Trophoblast cell (in vitro differentiated cells and primary cell): Measurements from ENCODE around the gene TBC1D8.

ENCODE experiments used
- DNase-seq, 2 donors: peaks; one replicate each; pipeline ENCODE4 v3.0.0-alpha.2; 2016
- H2AFZ ChIP-seq: 2 replicates; pipeline ENCODE4 v1.6.1; 2013; ENCODE audit warnings: low read length, moderate library complexity, mild to moderate bottlenecking; ENCODE audit not compliant: insufficient read depth, poor library complexity
- H2AK5ac ChIP-seq: 2 replicates; pipeline ENCODE4 v1.6.1; 2013; ENCODE audit warnings: mild to moderate bottlenecking, low read length
- H2BK120ac ChIP-seq: 2 replicates; pipeline ENCODE4 v1.6.1; 2013; ENCODE audit warnings: low read length, mild to moderate bottlenecking, moderate library complexity; ENCODE audit not compliant: insufficient read depth, poor library complexity
- H2BK12ac ChIP-seq: 2 replicates; pipeline ENCODE4 v1.6.1; 2013; ENCODE audit warnings: mild to moderate bottlenecking, low read length, moderate library complexity
- H2BK5ac ChIP-seq: 2 replicates; pipeline ENCODE4 v1.6.1; 2013; ENCODE audit warnings: low read length, low read depth, moderate library complexity, mild to moderate bottlenecking; ENCODE audit not compliant: poor library complexity
- H3K14ac ChIP-seq: 2 replicates; pipeline ENCODE4 v1.6.1; 2013; ENCODE audit warnings: mild to moderate bottlenecking, low read length
- H3K18ac ChIP-seq: 2 replicates; pipeline ENCODE4 v1.6.1; 2013; ENCODE audit warnings: mild to moderate bottlenecking, low read length
- H3K23ac ChIP-seq: 2 replicates; pipeline ENCODE4 v1.6.1; 2013; ENCODE audit warnings: low read length
- H3K27ac ChIP-seq: 2 replicates; pipeline ENCODE4 v1.5.1; 2013; ENCODE audit warnings: low read depth, mild to moderate bottlenecking, inconsistent platforms, low read length, moderate library complexity
- H3K27me3 ChIP-seq: 2 replicates; pipeline ENCODE4 v1.6.1; 2013; ENCODE audit warnings: inconsistent platforms, mild to moderate bottlenecking, low read length, moderate library complexity; ENCODE audit not compliant: insufficient read depth
- H3K36me3 ChIP-seq, 2 experiments: 1 replicate in 1 of 2; 2 replicates in 1 of 2; pipeline ENCODE4 v1.6.1; 2013; ENCODE audit warnings: low read length in 2 of 2, mild to moderate bottlenecking in 2 of 2, moderate library complexity in 1 of 2; ENCODE audit not compliant: insufficient read depth in 2 of 2, control insufficient read depth in 1 of 2
- H3K4ac ChIP-seq: 2 replicates; pipeline ENCODE4 v1.6.1; 2013; ENCODE audit warnings: low read depth, mild to moderate bottlenecking, low read length, moderate library complexity
- H3K4me1 ChIP-seq, 2 experiments: 1 replicate in 1 of 2; 2 replicates in 1 of 2; pipeline ENCODE4 v1.6.1; 2013; ENCODE audit warnings: low read length in 2 of 2, mild to moderate bottlenecking in 2 of 2, moderate library complexity in 1 of 2; ENCODE audit not compliant: insufficient read depth in 2 of 2, control insufficient read depth in 1 of 2
- H3K4me2 ChIP-seq: 2 replicates; pipeline ENCODE4 v1.6.1; 2013; ENCODE audit warnings: inconsistent platforms, mild to moderate bottlenecking, low read length, moderate library complexity
- H3K4me3 ChIP-seq: 2 replicates; pipeline ENCODE4 v1.5.1; 2013; ENCODE audit warnings: mild to moderate bottlenecking, low read depth, low read length, inconsistent platforms
- H3K79me1 ChIP-seq: one replicate; pipeline ENCODE4 v1.6.1; 2013; ENCODE audit warnings: low read length
- H3K79me2 ChIP-seq: 2 replicates; pipeline ENCODE4 v1.6.1; 2013; ENCODE audit warnings: low read length, mild to moderate bottlenecking; ENCODE audit not compliant: control insufficient read depth, insufficient read depth, poor library complexity
- H3K9ac ChIP-seq: 2 replicates; pipeline ENCODE4 v1.6.1; 2013; ENCODE audit warnings: mild to moderate bottlenecking, low read length
- H3K9me3 ChIP-seq: 2 replicates; pipeline ENCODE4 v1.6.1; 2013; ENCODE audit warnings: low read depth, mild to moderate bottlenecking, control low read depth, inconsistent platforms, low read length; ENCODE audit not compliant: insufficient read depth
- H4K12ac ChIP-seq: 2 replicates; pipeline ENCODE4 v1.6.1; 2013; ENCODE audit warnings: low read depth, mild to moderate bottlenecking, low read length, moderate library complexity
- H4K8ac ChIP-seq: 2 replicates; pipeline ENCODE4 v1.6.1; 2013; ENCODE audit warnings: low read depth, mild to moderate bottlenecking, low read length, moderate library complexity
- H4K91ac ChIP-seq: one replicate; pipeline ENCODE4 v1.6.1; 2013; ENCODE audit warnings: low read depth, mild to moderate bottlenecking, low read length, moderate library complexity
- WGBS: extraction: QIAGEN DNeasy Blood & Tissue Kit; methylation state at CpG from one replicate; pipeline ENCODE4 v1.1.7; 2013; ENCODE audit warnings: missing lambda C conversion rate; ENCODE audit not compliant: insufficient read length, insufficient coverage; ENCODE audit errors: extremely low coverage; 5-methylcytosine and 5-hydroxymethylcytosine counted together

TBC1D8 gene

DNA sequence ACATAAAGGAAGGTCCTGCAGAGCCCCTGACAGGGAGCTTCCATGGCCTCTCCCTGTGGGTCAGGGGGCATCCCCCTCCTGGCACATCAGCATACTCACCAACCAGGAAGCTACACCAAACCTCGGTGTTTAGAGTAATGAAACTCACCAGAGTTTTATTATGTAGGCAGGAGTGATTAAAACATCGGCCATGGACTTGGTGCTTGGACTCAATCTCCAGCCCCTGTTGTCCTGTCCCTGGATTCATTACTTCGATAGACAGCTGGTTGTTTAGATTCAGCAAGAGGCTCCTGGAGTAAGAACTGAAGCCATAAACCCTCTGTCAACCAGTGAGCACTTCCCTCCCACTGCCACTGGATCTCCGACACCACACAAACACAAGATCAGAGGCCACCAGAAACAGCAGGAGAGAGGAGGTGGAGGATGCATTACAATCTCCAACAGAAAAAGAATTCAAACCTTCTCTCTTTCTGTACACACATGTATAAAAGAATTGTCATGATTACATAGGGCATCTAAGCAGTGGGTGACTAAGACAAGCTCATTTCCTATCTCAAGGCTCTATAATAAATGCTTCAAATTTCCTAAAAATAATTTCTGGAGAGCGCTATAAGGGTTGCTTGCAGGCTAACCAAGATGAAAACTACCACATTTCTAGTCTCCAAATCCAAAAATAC lies 27.2 kb downstream of the TBC1D8 start:
- H3K9me3 ChIP-seq: no peaks in the 10 kb centered on the region
- no peak overlapping the region for H2BK12ac ChIP-seq
- no peak overlapping the region for H3K14ac ChIP-seq
- H3K18ac ChIP-seq: no peak overlapping the region
- H4K91ac ChIP-seq: no peak overlapping the region
- H3K9ac ChIP-seq: no peak overlapping the region
- no peak overlapping the region for H3K4me3 ChIP-seq
- no peak overlapping the region for H4K12ac ChIP-seq
- H3K23ac ChIP-seq: no peak overlapping the region
- H3K36me3 ChIP-seq: no peaks in the 10 kb centered on the region
- WGBS: no CpG with 5 or more reads among the region's 5 CpGs
- H3K4me1 ChIP-seq: peaks cover 5 to 15% of the 10 kb centered on the region in 2 experiments
- no peaks in the 10 kb centered on the region for H3K27me3 ChIP-seq
- H4K8ac ChIP-seq: no peak overlapping the region
- no peak overlapping the region for H3K27ac ChIP-seq
- H2BK5ac ChIP-seq: no peak overlapping the region
- H3K4me2 ChIP-seq: no peak overlapping the region
- no peak overlapping the region for H2BK120ac ChIP-seq
- DNase-seq: peak in 1 of 2 donors; percentile 53
- no peak overlapping the region for H2AFZ ChIP-seq
- H3K79me2 ChIP-seq: no peaks in the 10 kb centered on the region
- H3K4ac ChIP-seq: no peak overlapping the region
- H3K79me1 ChIP-seq: no peaks in the 10 kb centered on the region
- no peak overlapping the region for H2AK5ac ChIP-seq

DNA sequence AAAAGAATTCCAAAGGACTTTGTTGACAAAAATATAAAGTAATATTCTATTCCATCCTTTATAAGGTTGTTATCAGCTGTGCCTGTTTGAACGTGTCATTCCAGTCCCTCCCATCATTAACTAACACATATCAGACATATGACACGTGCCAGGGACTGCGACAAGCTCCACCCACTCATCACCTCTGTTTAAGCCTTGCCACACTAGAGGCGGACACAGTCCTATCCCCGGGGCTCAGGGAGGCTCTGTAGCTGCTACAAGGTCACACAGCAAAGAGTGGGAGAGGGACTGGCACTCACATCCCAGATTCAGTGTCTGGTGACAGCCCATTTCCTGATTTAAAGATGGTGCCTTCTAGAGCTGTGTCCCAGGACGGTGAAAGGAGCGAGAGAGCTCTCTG lies 30.0 kb downstream of the TBC1D8 start:
- no peak overlapping the region for H4K12ac ChIP-seq
- no peak overlapping the region for H2AK5ac ChIP-seq
- H3K9ac ChIP-seq: no peak overlapping the region
- H3K4ac ChIP-seq: no peak overlapping the region
- no peaks in the 10 kb centered on the region for H3K79me1 ChIP-seq
- H3K36me3 ChIP-seq: no peaks in the 10 kb centered on the region
- no peak overlapping the region for H3K4me3 ChIP-seq
- no peak overlapping the region for H3K4me2 ChIP-seq
- no peak overlapping the region for H3K23ac ChIP-seq
- DNase-seq: no peak
- H3K27ac ChIP-seq: no peak overlapping the region
- H3K14ac ChIP-seq: no peak overlapping the region
- H3K18ac ChIP-seq: no peak overlapping the region
- no peaks in the 10 kb centered on the region for H3K27me3 ChIP-seq
- no peak overlapping the region for H2AFZ ChIP-seq
- no peaks in the 10 kb centered on the region for H3K9me3 ChIP-seq
- H4K91ac ChIP-seq: no peak overlapping the region
- H2BK12ac ChIP-seq: no peak overlapping the region
- H4K8ac ChIP-seq: no peak overlapping the region
- no peak overlapping the region for H2BK5ac ChIP-seq
- H2BK120ac ChIP-seq: no peak overlapping the region
- H3K79me2 ChIP-seq: peaks cover 2% of the 10 kb centered on the region
- no CpG with 5 or more reads among the region's 7 CpGs for WGBS
- H3K4me1 ChIP-seq: peaks cover 5 to 17% of the 10 kb centered on the region in 2 experiments

DNA sequence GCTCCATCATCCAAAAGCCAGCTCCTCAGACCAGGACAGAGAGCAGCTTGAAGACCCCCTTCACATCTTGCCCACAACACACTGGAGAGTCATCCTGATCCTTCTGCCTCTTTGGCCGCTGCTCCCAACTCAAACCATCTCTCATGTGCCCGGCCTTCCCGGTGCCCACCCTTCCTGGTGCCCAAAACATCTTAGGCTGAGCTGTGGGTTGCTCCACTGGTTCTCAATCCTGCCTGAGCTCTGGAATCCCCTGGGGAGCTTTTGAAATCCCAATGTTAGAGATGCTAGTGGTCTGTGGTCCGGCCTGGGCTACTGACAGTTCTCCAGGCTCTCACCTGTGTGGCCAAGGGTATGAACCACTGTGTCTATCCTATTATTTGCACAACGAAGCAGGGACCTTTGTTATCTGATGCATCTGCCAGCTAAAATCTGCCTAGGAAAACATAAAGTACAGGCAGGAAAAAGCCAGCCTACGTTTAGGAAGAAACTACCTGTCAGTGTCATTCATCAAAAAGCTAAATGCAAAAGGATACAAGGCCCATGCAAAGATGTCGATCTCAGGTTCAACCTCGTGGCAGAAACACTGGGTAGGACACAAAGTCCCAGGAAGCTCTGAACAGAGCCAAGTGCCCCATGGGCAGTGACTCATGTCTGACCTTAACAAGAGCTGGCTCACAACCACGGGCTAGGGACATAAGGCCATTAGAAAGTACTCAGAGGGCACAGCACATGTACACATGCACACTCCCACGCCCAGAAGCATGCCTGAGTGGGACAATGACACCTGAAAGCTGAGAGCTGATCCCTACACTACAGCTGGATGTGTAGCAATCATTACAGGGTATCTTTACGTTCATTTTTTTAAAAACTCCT lies 30.8 kb downstream of the TBC1D8 start:
- Histone ChIP-seq H3K14ac (no peak overlapping the region), H3K4me2 (no peak overlapping the region), H2BK5ac (no peak overlapping the region)

DNA sequence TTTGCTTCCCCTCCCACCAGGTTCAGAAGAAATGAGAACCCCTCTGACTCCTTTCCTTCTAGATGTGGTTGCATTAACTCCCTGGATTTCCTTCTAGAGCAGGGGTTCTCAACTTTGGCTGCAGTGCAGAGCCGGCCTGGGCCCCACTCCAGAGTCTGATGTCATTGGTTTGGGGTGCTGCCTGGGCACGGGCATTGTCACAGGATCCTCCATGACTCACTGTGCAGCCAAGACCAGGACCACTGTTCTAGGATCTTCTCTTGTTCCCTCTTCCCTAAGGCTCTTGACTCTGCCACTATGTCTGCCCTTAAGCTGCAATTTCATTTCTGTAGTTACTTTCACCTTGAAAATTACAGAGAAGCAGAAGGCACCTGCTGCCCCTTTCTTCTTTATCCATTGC lies 31.8 kb downstream of the TBC1D8 start:
- no peak overlapping the region for H4K91ac ChIP-seq
- H4K12ac ChIP-seq: no peak overlapping the region
- H2BK120ac ChIP-seq: no peak overlapping the region
- H3K4me2 ChIP-seq: no peak overlapping the region
- no CpG with 5 or more reads among the region's 2 CpGs for WGBS
- no peak overlapping the region for H3K9ac ChIP-seq
- H2AK5ac ChIP-seq: no peak overlapping the region
- H3K36me3 ChIP-seq: no peaks in the 10 kb centered on the region
- H3K4me1 ChIP-seq: peaks cover 8 to 16% of the 10 kb centered on the region in 2 experiments
- no peak overlapping the region for H3K23ac ChIP-seq
- no peak for DNase-seq
- no peaks in the 10 kb centered on the region for H3K9me3 ChIP-seq
- peaks cover 4% of the 10 kb centered on the region for H3K79me1 ChIP-seq
- H3K14ac ChIP-seq: no peak overlapping the region
- peaks cover 2% of the 10 kb centered on the region for H3K79me2 ChIP-seq
- H4K8ac ChIP-seq: no peak overlapping the region
- H3K4ac ChIP-seq: no peak overlapping the region
- H3K27ac ChIP-seq: no peak overlapping the region
- no peak overlapping the region for H2BK12ac ChIP-seq
- H2BK5ac ChIP-seq: no peak overlapping the region
- H3K18ac ChIP-seq: no peak overlapping the region
- H2AFZ ChIP-seq: no peak overlapping the region
- no peaks in the 10 kb centered on the region for H3K27me3 ChIP-seq
- no peak overlapping the region for H3K4me3 ChIP-seq

More for the DNA sequence above, 30.8 kb downstream of the TBC1D8 start:
- H3K4me1 ChIP-seq: peaks cover 5 to 17% of the 10 kb centered on the region in 2 experiments
- H3K36me3 ChIP-seq: no peaks in the 10 kb centered on the region
- no peak overlapping the region for H4K8ac ChIP-seq
- H3K9me3 ChIP-seq: no peaks in the 10 kb centered on the region
- H2BK120ac ChIP-seq: no peak overlapping the region
- WGBS: no CpG with 5 or more reads among the region's 11 CpGs
- H3K79me1 ChIP-seq: no peaks in the 10 kb centered on the region
- peaks cover 2% of the 10 kb centered on the region for H3K79me2 ChIP-seq
- H3K4ac ChIP-seq: peak overlapping the region; percentile 19
- no peak overlapping the region for H3K4me3 ChIP-seq
- no peaks in the 10 kb centered on the region for H3K27me3 ChIP-seq
- no peak overlapping the region for H2AK5ac ChIP-seq
- H2AFZ ChIP-seq: no peak overlapping the region
- peak overlapping the region; percentile 21 for H3K18ac ChIP-seq
- no peak overlapping the region for H3K23ac ChIP-seq
- H2BK12ac ChIP-seq: no peak overlapping the region
- DNase-seq: peak; percentile 64 to 66
- peak overlapping the region; percentile 19 for H4K91ac ChIP-seq
- no peak overlapping the region for H3K27ac ChIP-seq
- no peak overlapping the region for H3K9ac ChIP-seq
- H4K12ac ChIP-seq: no peak overlapping the region
